HG03097 (cell line): ENCODE results near the gene MMP19.
"Not testable (repeated sequence)": the region's sequence is repeated elsewhere in the genome, so short reads cannot be mapped to it uniquely, and the experiment has no call there.

Source experiments
- ATAC-seq: cut with Tn5 transposase; IDR thresholded peaks from one replicate; pipeline ENCODE4 v1.9.1; 2021; ENCODE audit not compliant: unreplicated experiment, low FRiP score

Gene MMP19

GRCh38 chr12:55842681-55843429, at the start of gene MMP19:
MMP19 (minus strand) TSS chr12:55842936; CDS start chr12:55842830, 106 bp downstream.
- no peak for ATAC-seq

DNA sequence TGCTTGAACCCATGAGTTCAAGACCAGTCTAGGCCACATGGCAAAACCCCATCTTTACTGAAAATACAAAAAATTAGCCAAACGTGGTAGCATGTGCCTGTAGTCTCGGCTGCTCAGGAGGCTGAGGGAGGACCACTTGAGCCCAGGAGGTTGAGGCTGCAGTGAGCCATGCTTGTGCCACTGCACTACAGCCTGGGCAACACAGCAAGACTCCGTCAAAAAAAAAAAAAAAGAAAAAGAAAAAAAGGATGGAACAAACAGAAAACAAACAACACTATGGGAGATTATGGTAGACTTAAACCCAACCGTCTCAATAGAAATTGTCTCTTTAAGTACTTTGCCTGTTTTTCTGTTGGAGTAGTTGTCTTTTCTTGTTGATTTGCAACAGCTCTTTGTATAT, 48.6 kb upstream of the MMP19 start:
- ATAC-seq: no peak

DNA sequence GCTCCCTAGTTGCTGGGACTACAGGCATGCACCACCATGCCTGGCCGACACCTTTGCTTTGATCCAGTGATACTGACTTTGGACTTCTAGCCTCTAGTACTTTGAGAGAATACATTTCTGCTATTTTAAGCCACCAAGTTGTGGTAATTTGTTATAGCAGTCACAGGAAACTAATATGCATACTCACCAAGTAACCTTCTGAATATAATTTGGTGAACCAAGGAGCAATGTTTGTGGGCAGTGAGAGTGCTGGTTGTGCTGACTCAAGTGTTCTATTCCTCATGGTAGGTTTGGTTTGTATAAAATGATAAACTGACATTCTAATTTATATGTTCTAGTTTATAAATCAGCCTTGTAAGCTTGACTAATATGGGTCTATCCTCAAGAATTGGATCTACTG, 42.4 kb upstream of the MMP19 start:
- no peak for ATAC-seq

DNA sequence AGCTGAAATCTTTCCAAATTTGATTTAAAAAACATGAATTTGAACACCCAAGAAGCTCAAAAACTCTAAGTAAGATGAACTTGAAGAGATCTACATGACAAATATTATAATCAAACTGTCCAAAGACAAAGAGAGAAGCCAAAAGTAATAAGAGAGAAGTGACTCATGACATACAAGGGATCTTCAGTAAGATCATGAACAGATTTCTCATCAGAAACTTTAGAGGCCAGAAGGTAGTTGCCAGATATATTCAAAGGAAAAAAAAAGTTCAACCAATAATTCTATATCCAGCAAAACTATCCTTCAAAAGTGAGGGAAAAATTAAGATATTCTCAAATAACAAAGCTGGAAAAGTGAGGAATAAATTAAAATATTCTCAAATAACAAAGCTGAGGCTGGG, 35.1 kb upstream of the MMP19 start:
- ATAC-seq: no peak

GRCh38 chr12:55875704-55876467, 33.1 kb upstream of the MMP19 start:
- no peak for ATAC-seq

DNA sequence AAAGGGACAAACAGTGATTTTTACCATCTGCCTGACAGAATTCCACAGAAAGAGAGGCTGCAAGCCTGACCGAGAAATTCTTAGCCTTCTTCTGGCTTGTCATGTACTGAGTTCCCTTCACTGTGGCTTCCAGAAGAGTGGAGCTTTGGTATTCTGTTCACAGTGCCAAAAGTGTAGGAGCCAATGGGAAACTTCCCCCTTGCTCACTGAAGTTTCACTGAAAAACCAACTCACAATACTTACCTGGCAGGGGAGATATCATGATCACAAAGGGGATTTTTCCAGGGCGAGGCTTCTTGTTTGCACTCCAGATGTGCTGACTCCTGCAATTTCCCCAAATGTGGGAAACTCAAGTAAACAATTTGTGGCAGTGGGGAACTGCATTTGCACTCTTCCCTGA, 31.7 kb upstream of the MMP19 start:
- ATAC-seq: no peak

DNA sequence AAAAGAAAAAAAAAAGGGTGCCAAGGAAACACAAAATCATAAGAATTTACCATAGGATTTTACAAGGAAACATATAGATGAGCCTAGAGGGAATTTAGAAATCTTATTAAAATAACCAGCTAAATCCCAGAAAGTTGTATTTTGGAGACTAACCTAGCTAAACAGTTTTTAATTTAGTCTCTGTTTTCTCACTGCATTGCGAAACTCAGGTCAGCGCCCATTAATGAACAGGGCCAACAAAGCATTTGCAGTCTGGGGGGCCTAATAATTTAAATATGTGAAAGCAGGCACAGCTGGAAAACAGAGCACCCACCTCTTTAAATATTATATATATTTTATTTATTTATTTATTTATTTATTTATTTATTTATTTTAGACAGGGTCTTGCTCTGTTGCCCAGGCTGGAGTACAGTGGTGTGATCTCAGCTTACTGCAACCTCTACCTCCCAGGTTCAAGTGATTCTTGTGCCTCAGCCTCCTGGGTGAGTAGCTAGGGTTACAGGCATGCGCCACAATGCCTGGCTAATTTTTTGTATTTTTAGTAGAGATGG, 23.8 kb upstream of the MMP19 start:
- not testable (repeated sequence) for ATAC-seq

DNA sequence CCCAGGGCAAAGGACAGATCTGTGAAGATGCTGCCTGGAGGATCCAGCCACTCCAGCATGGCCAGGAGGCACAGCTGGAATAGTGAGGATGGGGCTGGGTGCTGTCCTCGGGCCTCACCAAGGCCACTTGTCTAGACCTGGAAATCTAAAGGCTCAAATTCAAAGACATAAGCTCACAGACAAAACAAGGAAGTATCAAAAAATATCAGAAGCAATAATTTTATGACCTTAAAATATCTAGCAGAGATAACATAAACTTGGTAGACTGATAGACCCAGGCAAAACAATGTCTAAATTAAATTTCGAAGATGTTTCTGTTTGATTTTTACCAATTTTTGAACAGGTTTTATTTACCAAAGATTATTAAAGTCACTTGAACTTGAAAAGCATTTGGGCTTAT, 22.6 kb upstream of the MMP19 start:
- ATAC-seq: no peak

DNA sequence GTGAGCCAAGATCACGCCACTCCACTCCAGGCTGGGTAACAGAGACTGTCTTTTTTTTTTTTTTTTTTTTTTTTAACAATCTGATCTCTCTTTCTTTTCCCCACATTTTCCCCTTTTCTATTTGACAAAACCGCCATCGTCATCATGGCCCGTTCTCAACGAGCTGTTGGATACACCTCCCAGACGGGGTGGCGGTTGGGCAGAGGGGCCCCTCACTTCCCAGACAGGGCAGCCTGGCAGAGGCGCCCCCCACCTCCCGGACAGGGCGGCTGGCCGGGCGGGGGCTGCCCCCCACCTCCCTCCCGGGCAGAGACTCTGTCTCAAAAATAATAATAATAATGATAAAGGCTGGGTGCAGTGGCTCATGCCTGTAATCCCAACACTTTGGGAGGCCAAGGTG, 20.2 kb upstream of the MMP19 start:
- ATAC-seq: not testable (repeated sequence)

GRCh38 chr12:55862286-55862685, 19.6 kb upstream of the MMP19 start:
- ATAC-seq: no peak

- ATAC-seq: no peak
Observed at GRCh38 chr12:55861871-55862270, 19.1 kb upstream of the MMP19 start.

- no peak for ATAC-seq
Observed at GRCh38 chr12:55861396-55861795, 18.7 kb upstream of the MMP19 start.

GRCh38 chr12:55852740-55853139, 10.0 kb upstream of the MMP19 start:
- no peak for ATAC-seq

DNA sequence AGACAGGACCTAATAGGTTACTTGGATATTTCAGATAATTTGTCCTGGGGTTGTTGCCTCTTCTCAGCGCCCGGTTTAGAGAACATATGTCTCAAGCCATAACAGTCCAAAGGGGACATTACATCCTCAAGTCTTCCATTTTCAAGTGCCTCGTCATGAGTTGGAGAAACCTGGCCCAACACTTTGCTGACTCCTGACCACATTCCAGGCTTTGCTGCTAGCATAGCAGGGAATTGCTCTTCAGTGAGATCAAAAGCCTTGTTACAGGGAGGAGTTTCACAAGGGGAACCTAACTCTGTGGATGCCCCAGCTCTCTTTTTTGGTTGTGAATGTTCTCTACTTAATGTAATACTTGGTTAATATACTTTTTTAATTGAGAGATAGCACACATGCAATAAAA, 8.2 kb upstream of the MMP19 start:
- ATAC-seq: no peak

DNA sequence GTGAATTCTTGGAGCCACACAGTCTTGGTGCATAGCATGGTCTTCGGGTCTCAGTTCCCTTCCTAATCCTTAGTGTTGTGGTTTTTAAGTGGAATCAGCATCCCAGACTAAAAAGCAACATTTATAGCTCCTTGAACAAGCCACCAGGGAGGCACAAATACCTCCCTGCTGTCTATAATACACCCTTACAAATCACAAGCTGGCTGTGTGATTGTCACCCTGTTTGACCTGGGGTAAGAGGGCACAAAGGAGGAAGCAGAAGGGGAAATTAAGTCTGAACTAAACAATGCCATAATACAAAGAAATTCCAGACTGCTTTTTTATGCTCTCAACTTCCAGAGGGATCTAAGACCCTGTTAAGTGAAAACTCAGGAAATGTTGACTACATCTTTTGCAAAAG, 7.7 kb upstream of the MMP19 start:
- no peak for ATAC-seq

- no peak for ATAC-seq
Observed at GRCh38 chr12:55849616-55850343, 7.0 kb upstream of the MMP19 start.

- ATAC-seq: no peak
Observed at GRCh38 chr12:55847603-55848291, 5.0 kb upstream of the MMP19 start.

DNA sequence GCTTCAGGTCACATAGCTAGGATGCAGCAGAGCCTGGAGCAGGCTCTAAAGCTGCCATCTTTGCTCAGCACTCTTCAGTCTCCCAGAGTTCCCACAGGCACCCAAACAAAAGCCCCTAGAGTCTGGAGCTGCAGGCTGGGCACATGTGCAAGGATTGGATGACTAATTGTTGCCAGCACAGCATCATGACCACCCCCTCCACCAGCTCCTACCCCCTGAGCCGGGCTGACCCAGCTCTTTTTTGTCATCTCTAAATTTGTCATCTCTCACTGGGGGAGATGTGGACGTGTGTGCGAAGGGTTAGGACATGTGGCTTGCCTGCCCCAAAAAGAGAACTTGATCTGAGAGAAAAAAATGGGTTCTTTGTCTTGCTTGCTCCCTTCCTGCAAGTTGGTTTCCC, 4.3 kb upstream of the MMP19 start:
- ATAC-seq: no peak

- ATAC-seq: no peak
Observed at GRCh38 chr12:55845785-55846496, 3.2 kb upstream of the MMP19 start.

DNA sequence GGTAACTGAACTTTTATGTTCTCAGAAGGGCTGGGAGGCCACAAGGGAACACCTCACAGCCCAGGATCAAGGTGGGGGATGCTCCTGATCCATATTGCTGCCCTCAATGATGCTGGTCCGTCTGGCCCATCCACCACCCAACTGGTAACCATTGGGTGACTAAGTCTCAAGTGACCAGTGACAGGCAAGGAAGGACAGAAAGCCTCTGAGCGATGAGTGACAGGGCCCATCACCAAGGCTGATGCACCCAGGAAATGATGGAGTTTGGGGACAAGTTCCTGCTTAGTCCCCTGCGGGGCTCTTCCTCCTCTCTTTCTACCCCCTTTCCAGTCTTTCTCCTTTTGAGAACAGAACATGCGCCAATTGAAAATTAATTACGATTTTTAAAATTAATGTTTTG, 2.6 kb upstream of the MMP19 start:
- ATAC-seq: no peak
